D721Med (cell line): ENCODE measurements around the gene ELAVL3.

Experiments
- DNase-seq: peaks from one replicate; pipeline ENCODE4 v3.0.0; 2011; ENCODE audit warnings: low spot score; ENCODE audit not compliant: insufficient read length
- FAIRE-seq: peaks from 2 replicates; lab custom pipeline; 2011; peaks lifted over from hg19 to GRCh38; lab: Jason Lieb, UNC
- CTCF ChIP-seq: IDR thresholded peaks from 2 replicates; pipeline ENCODE4 v1.5.1; 2012; ENCODE audit warnings: mild to moderate bottlenecking, control low read depth; ENCODE audit not compliant: insufficient read depth; ENCODE audit errors: missing control alignments

Gene ELAVL3

GRCh38 chr19:11499220-11499726 is 18.4 kb upstream of the ELAVL3 start:
- no peak for FAIRE-seq
- DNase-seq: no peak
- TF ChIP-seq CTCF: no peak

- DNase-seq (peak; percentile 58), FAIRE-seq (no peak)
- peak; percentile 55 for TF ChIP-seq CTCF
These were observed 15.7 kb upstream of the ELAVL3 start for GRCh38 chr19:11496391-11497163.

- no peak for FAIRE-seq
- no peak for TF ChIP-seq CTCF
- no peak for DNase-seq
These were observed 15.0 kb upstream of the ELAVL3 start for GRCh38 chr19:11495885-11496284.

- DNase-seq (no peak), FAIRE-seq (no peak)
- TF ChIP-seq CTCF: no peak
These were observed 14.6 kb upstream of the ELAVL3 start for GRCh38 chr19:11495481-11495880.

- no peak for DNase-seq
- FAIRE-seq: no peak
- TF ChIP-seq CTCF: no peak
These were observed 13.9 kb upstream of the ELAVL3 start for GRCh38 chr19:11494634-11495285.

GRCh38 chr19:11489378-11489777 is 8.5 kb upstream of the ELAVL3 start:
- DNase-seq (no peak), FAIRE-seq (no peak)
- no peak for TF ChIP-seq CTCF
